HG02678 (cell line): ENCODE data around the gene CSNK2A2.

Experiments used
- ATAC-seq: cut with Tn5 transposase; IDR thresholded peaks from one replicate; pipeline ENCODE4 v1.9.1; 2021; ENCODE audit warnings: mild to moderate bottlenecking, moderate library complexity; ENCODE audit not compliant: unreplicated experiment

The CSNK2A2 gene

GRCh38 chr16:58116081-58116480 lies 81.8 kb downstream of the CSNK2A2 start:
- no peak for ATAC-seq

DNA sequence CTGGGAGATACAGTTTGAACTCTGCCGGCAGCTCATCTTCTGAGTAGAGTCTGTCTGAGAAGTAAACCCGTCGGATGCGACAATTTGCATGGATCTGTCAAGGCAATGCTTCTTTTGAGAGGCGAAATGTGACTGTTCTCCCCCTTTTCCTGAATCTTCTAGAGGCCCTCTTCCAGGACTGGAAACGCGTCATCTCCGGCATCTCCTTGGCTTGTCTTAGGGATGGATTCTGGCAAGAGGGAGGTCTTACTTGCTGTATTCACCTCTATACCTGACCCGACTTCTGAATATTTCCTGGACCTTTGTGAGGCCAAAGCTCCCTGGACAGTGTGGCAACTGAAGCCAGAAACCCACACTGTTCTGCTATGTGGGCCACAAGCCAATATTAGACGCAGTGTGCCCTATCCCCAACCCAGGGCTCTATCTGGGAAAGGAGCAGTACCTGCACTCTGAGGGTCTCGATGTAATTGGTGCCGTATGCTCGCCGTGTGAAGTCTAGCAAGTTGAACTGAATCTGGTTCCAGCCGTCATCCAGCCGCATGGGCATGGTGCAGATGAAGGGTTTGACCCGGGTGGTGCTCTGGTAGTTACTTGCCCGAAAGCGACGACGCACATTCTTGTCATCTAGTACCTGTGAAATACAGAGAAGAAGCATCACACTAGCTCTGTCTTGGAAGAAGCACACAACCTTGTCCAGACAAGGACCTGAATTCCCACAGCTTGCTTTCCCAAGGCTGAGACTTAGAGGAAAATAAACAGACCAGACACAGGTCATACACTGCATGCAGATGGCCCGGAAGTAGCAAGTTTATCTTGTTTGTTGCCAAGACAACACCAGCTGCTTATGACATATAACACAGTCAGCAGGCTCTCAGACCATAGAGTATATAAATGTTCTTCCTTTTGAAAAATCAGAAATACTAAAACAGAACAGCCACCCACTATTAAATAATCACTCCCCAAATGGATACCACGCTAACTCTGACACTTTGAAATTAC lies 82.8 kb downstream of the CSNK2A2 start:
- no peak for ATAC-seq

DNA sequence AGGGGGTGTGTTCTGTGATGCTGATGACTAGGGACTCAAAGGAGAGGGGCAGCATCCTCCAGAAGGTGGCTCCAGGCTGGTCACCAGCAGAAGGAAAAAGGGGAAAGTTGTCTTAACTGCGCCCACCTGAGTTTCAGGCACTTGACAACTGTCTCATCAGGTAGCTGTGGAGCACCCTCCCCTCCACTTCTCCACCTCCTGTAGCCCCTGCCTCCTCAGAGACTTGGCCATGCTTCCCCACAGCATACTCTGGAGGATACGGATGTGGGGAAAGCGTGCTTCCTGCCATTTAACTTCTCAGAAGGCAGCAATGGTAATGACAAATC lies 86.6 kb downstream of the CSNK2A2 start:
- no peak for ATAC-seq

- no peak for ATAC-seq
Observed at GRCh38 chr16:58110571-58111301, 87.2 kb downstream of the CSNK2A2 start.

GRCh38 chr16:58109881-58110280 lies 88.0 kb downstream of the CSNK2A2 start:
- no peak for ATAC-seq

DNA sequence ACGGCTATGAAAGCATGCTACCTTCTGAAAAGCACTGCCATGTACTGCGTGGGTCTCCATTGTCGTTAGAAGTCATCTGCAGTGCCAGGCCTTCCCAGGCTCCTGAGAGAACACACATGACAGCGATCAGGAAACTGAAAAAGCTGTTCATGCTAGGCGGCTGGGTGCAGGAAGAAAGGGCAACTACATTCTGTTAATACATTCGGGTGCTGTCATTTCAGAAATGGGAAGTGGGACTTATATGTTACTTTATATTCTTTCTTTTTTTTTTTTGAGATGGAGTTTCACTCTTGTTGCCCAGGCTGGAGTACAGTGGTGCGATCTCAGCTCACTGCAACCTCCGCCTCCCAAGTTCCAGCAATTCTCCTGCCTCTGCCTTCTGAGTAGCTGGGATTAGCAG lies 88.6 kb downstream of the CSNK2A2 start:
- no peak for ATAC-seq
